CD4-positive, alpha-beta T cell treated with Interferon alpha-2 for 1 hour (primary cell): ENCODE results near the gene EHMT2.

Experiments used
- DNase-seq, 2 donors: peaks; one replicate each; pipeline ENCODE4 v3.0.0-alpha.2; 2020 to 2022

EHMT2 gene

DNA sequence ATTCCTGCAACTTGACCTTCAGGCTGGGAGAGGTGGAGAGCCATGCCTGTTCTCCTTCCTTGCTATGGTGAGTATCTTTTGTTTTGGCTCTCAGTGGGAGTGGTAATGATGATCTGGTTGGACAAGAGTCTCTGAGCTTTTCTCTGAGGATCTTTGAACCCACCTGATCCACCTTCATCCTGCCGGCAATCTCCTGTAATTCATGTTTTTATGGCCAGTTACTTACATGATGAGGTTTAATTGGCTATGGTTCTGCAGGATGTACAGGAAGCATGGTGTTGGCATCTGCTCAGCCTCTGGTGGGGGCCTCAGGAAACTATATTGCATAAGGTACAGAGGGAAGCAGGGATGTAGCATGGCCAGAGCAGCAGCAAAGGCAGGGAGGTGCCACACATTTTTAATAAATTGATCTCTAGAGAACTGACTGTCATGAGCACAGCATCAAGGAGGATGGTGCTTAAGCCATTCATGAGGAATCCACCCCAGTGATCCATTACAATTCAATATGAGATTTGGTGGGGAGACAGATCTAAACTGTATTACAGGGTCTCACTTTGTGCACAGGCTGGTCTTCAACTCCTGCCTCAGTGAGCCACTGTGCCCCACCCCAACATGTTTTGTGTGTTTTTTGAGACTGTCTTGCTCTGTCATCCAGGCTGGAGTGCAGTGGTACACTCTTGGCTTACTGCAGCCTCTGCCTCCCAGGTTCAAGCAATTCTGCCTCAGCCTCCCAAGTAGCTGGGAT, 60.0 kb downstream of the EHMT2 start:
- no peak for DNase-seq

DNA sequence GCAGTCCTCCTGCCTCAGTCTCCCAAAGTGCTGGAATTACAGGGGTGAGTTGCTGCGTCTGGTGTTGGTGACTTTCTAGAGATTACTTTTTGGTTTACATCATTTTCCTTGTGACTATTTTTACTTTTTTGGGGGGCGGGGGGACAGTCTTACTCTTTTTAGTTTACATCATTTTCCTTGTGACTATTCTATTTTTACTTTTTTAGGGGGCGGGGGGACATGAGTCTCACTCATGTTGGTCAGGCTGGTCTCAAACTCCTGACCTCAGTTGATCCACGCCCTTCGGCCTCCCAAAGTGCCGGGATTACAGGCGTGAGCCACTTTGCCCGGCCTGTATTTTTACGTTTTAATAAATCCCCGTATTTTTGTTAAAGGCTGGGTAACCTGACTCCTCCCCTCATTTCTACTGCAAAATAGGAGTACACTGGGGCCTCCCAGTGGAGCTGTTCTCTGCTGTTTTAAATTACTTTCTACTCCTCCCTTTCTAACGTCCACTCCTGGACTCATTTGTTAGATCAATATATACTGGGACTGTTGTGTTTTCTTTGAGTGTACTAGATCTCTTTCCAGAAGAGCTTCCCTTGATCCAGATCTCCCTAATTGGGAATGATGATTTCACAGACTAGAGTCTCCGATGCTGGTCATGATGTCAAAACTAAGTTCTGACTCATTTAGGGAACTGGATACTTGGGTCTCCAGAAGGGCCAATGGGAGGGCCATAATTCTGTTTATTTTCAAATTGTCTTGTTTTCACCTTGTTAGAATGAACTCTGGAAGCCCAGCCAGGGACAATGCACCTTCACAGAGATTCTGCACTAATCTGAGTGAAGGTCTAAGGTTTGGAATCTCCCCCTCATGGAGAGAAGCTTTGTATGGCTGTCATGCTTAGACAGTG, 60.8 kb downstream of the EHMT2 start:
- DNase-seq, result peak in 1 of 2 donors; percentile 45

DNA sequence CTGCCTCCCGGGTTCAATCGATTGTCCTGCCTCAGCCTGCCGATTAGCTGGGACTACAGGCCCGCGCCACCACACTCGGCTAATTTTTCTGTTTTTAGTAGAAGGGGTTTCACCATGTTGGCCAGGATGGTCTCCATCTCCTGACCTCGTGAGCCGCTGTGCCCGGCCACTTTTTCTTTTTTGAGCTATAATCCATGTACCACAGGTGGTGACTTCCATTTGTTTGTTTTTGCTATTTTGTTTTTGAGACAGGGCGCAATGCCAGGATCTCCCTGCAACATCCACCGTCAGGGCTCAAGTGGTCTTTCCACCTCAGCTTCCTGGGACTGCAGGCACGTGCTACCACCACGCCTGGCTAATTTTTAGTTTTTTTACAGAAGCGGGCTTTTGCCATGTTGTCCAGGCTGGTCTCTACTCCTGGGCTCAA, 61.4 kb downstream of the EHMT2 start:
- DNase-seq, result no peak

DNA sequence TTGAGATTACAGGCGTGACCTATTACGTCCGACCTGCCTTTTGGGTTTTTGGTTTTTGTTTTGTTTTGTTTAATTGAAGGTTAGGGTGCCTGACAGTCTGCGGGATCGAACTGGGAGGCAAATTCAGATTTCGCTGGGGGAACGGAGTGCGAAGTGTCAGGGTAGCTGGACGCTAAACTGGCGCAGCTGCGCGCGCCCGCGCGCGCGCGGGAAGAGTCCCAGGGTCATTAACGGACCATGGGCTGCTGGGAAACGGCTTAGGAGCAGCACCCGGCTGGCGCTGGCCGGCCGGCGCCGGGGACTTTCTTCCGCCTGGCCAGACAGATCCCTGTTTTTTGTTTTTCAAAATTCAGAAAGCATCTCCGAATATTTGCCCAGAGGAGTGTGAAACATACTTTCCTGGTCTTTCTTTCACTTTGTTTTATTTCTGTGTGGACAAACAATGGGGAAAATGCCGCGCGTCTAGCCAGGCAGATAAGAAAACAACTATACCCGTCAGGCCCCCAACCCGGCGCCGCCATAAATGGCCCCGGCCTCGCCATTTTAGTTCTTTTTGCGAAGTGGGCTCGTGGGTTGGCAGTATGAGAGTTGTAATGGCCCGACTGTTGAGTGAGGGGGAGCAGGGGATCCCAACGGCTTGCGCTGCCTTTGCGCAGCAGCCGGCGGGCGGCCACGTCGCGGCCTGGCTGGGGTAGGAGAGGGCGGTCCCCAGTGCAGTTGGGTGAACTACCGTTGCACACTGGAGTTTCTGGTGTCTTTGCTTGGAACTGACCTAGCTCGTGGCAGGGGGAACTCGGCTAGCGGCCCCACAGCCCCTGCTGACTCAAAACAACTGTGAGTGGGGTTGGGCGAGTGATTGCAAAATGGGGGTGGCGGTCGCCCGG, 62.9 kb downstream of the EHMT2 start:
- DNase-seq, result peak; percentile 77 to 86

DNA sequence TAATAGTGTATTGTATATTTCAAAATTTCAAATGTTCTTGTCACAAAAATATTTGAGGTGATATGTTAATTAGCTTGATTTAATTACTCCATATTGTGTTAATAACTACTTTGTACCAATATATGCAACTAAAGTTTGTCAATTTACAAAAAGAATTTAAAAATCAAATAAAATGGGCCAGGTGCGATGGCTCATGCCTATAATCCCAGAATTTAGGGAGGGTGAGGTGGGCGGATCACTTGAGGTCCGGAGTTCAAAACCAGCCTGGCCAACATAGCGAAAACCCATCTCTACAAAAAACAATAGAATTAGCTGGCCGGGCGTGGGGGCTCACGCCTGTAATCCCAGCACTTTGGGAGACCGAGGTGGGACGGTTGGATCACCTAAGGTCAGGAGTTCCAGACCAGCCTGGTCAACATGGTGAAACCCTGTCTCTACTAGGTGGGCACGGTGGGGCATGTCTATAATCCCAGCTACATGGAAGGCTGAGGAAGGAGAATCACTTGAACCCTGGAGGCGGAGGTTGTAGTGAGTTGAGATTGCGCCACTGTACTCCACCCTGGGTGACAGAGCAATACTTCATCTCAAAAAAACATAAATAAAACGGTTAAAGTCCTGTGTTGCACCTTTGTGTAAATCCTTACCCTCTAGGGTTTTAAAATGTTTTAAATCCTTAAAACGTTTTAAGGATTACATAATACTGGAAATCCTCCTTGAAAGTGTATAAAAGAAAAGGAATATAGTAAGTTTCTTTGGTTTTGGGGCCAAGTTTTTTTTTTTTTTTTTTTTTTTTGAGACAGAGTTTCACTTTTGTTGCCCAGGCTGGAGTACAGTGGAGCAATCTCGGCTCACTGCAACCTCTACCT, 65.9 kb downstream of the EHMT2 start:
- no peak for DNase-seq

DNA sequence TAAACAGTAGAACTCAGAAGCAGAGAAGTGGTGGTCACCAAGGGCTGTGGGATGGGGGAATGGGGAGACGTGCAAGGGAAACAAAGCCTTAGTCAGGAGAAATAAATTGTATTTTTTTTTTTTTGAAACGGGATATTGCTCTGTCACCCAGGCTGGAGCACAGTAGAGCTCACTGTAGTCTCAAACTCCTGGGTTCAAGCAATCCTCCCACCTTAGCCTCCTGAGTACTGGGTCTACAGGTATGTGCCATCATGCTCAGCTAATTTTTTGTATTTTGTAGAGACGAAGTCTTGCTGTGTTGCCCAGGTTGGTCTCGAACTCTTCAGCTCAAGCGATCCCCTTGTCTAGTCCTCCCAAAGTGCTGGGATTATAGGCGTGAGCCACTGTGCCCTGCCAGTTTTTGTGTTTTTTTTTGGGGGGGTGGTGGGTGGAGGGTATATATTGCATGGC, 66.6 kb downstream of the EHMT2 start:
- DNase-seq, result no peak
